Measurements from ENCODE around the gene SLC6A3.

SLC6A3 gene

DNA sequence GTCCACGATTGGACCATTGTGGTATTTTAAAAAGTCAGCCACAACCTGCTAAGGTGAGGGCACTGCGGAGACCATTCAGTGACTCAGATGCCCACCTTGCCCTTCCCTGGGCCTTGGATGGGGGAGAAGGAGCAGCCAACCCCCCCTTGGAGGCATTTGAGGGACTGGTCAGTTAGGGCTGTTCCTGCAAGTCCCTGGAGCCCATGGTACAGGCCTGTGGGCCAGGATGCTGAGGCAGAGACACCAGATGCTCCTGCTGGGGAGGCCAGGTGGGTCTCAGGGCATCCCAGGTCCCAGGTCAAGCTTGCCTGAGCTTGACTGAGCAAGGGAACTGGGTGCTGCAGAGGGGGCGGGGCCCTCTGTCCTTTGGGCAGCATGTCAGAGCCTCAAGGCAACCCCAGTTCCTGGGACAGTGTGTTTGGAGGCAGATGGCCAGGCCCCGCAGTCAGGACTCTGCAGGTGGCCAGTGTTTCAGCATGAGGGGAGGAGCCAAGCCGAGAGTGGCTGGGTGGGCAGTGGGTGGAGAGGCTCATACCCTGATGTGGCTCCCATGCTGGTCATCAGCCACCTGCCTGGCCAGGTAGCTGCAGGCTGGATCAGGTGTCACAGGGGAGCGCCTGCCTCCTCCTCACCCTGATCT, 27.5 kb downstream of the SLC6A3 start:
- Histone ChIP-seq H2BK12ac (ENCODE audit: low read length) (no peak overlapping the region), H3K18ac (ENCODE audit: low read length) (no peak overlapping the region), H3K4me1 (ENCODE audit: control insufficient read depth in 1 of 2, insufficient read depth in 2 of 2, low read length in 2 of 2) (no peaks in the 10 kb centered on the region), H3K9me3 (ENCODE audit: insufficient read depth, low read depth, low read length) (peaks cover 41% of the 10 kb centered on the region), H2BK5ac (ENCODE audit: low read depth, low read length, poor library complexity) (no peak overlapping the region), H3K23ac (ENCODE audit: low read length) (no peak overlapping the region), H3K4ac (ENCODE audit: low read depth, low read length) (no peak overlapping the region), H4K91ac (ENCODE audit: low read depth, low read length) (no peak overlapping the region), H3K4me3 (ENCODE audit: low read depth, low read length) (no peak overlapping the region), H4K12ac (ENCODE audit: low read depth, low read length) (no peak overlapping the region), H3K9ac (ENCODE audit: low read length) (no peak overlapping the region), H3K14ac (ENCODE audit: low read length) (no peak overlapping the region), H2BK120ac (ENCODE audit: insufficient read depth, low read length, poor library complexity) (no peak overlapping the region), H3K4me2 (ENCODE audit: low read length) (no peak overlapping the region), H3K27me3 (ENCODE audit: insufficient read depth, low read length) (no peaks in the 10 kb centered on the region), H4K8ac (ENCODE audit: low read depth, low read length) (no peak overlapping the region), H3K36me3 (ENCODE audit: control insufficient read depth in 1 of 2, insufficient read depth in 2 of 2, low read length in 2 of 2) (no peaks in the 10 kb centered on the region), H2AFZ (ENCODE audit: insufficient read depth, low read length, poor library complexity) (no peak overlapping the region), H3K79me1 (ENCODE audit: low read length) (no peaks in the 10 kb centered on the region), H3K27ac (ENCODE audit: low read depth, low read length) (no peak overlapping the region), H3K79me2 (ENCODE audit: control insufficient read depth, insufficient read depth, low read length, poor library complexity) (no peaks in the 10 kb centered on the region), H2AK5ac (ENCODE audit: low read length) (no peak overlapping the region)
- no peak for DNase-seq
- no CpG with 5 or more reads among the region's 6 CpGs for WGBS (ENCODE audit: extremely low coverage, insufficient coverage, insufficient read length)

DNA sequence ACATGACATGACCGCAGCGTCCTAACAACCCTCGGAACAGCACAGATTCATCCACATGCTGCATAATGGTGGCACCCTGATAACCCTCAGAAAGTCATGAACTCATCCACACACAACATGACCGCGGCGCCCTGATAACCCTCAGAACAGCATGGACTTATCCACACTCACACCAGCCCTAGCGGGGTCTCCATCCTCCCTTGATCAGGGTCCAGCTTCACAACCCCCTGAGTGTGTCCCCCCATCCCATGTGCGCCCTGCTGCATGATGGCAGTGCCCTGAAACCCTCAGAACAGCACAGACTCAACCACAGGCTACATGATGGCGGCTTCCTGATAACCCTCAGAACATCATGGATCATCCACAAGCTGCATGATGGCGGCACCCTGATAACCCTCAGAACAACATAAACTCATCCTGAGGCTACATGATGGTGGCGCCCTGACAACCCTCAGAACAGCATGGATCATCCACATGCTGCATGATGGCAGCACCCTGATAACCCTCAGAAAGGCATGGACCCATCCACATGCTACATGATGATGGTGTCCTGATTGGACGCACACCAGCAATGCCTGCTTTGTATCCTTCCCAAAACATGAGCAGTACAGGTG, 28.3 kb downstream of the SLC6A3 start:
- no peak overlapping the region for H3K18ac ChIP-seq (ENCODE audit: low read length)
- H2BK120ac ChIP-seq (ENCODE audit: insufficient read depth, low read length, poor library complexity): no peak overlapping the region
- no peak overlapping the region for H4K12ac ChIP-seq (ENCODE audit: low read depth, low read length)
- WGBS (ENCODE audit: extremely low coverage, insufficient coverage, insufficient read length): no CpG with 5 or more reads among the region's 12 CpGs
- H3K79me2 ChIP-seq (ENCODE audit: control insufficient read depth, insufficient read depth, low read length, poor library complexity): no peaks in the 10 kb centered on the region
- peaks cover 38% of the 10 kb centered on the region for H3K9me3 ChIP-seq (ENCODE audit: insufficient read depth, low read depth, low read length)
- H3K4me3 ChIP-seq (ENCODE audit: low read depth, low read length): peak overlapping the region; percentile 41
- H3K79me1 ChIP-seq (ENCODE audit: low read length): no peaks in the 10 kb centered on the region
- H3K36me3 ChIP-seq (ENCODE audit: control insufficient read depth in 1 of 2, insufficient read depth in 2 of 2, low read length in 2 of 2): no peaks in the 10 kb centered on the region
- H2BK5ac ChIP-seq (ENCODE audit: low read depth, low read length, poor library complexity): no peak overlapping the region
- no peak overlapping the region for H3K4ac ChIP-seq (ENCODE audit: low read depth, low read length)
- no peak overlapping the region for H3K14ac ChIP-seq (ENCODE audit: low read length)
- H3K4me2 ChIP-seq (ENCODE audit: low read length): no peak overlapping the region
- H4K8ac ChIP-seq (ENCODE audit: low read depth, low read length): no peak overlapping the region
- H2AK5ac ChIP-seq (ENCODE audit: low read length): no peak overlapping the region
- H4K91ac ChIP-seq (ENCODE audit: low read depth, low read length): no peak overlapping the region
- no peak overlapping the region for H2BK12ac ChIP-seq (ENCODE audit: low read length)
- H3K4me1 ChIP-seq (ENCODE audit: control insufficient read depth in 1 of 2, insufficient read depth in 2 of 2, low read length in 2 of 2): no peaks in the 10 kb centered on the region
- no peaks in the 10 kb centered on the region for H3K27me3 ChIP-seq (ENCODE audit: insufficient read depth, low read length)
- no peak overlapping the region for H2AFZ ChIP-seq (ENCODE audit: insufficient read depth, low read length, poor library complexity)
- H3K27ac ChIP-seq (ENCODE audit: low read depth, low read length): no peak overlapping the region
- H3K9ac ChIP-seq (ENCODE audit: low read length): no peak overlapping the region
- DNase-seq: peak in 1 of 2 donors; percentile 18
- no peak overlapping the region for H3K23ac ChIP-seq (ENCODE audit: low read length)

DNA sequence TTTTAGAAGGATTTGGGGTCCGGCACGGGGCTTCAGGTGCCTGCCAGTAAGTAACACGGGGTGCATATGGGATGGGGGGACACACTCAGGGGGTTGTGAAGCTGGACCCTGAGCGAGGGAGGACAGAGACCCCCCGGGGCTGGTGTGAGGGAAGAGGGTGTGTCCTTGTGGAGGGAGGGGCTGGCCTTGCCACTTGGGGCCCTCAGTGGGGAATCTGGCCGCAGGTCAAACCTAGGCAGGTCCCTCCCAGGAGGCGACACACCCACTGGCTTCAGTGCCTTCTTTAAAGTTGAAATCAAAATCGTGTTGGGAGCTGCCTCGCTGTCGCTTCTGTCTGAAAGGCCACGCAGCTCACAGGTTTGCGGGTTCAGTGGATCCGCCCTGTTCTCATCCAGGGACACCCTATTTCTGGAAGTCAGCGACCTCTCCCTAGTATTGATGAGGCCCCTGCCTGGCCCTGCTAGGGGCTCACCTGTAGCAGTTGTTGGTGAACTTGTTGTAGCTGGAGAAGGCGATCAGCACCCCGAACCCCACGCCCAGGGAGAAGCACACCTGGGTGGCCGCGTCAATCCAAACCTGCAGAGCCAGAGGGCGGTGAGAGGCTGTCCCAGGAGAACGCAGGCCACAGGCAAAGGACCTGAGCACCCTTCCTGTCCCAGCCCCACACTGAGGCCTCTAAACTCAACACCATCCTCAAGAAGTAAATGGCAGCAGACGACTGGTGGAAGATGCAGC, 29.4 kb downstream of the SLC6A3 start:
- H3K23ac ChIP-seq (ENCODE audit: low read length): no peak overlapping the region
- WGBS (ENCODE audit: extremely low coverage, insufficient coverage, insufficient read length): no CpG with 5 or more reads among the region's 22 CpGs
- H2BK12ac ChIP-seq (ENCODE audit: low read length): no peak overlapping the region
- no peak overlapping the region for H3K4me2 ChIP-seq (ENCODE audit: low read length)
- no peaks in the 10 kb centered on the region for H3K4me1 ChIP-seq (ENCODE audit: control insufficient read depth in 1 of 2, insufficient read depth in 2 of 2, low read length in 2 of 2)
- H3K27ac ChIP-seq (ENCODE audit: low read depth, low read length): no peak overlapping the region
- H2BK5ac ChIP-seq (ENCODE audit: low read depth, low read length, poor library complexity): no peak overlapping the region
- H4K91ac ChIP-seq (ENCODE audit: low read depth, low read length): no peak overlapping the region
- no peak overlapping the region for H3K9ac ChIP-seq (ENCODE audit: low read length)
- H3K9me3 ChIP-seq (ENCODE audit: insufficient read depth, low read depth, low read length): peaks cover 30% of the 10 kb centered on the region
- H3K4ac ChIP-seq (ENCODE audit: low read depth, low read length): no peak overlapping the region
- no peak overlapping the region for H2AFZ ChIP-seq (ENCODE audit: insufficient read depth, low read length, poor library complexity)
- no peak overlapping the region for H3K14ac ChIP-seq (ENCODE audit: low read length)
- no peak overlapping the region for H3K18ac ChIP-seq (ENCODE audit: low read length)
- no peak overlapping the region for H2BK120ac ChIP-seq (ENCODE audit: insufficient read depth, low read length, poor library complexity)
- no peak for DNase-seq
- H4K8ac ChIP-seq (ENCODE audit: low read depth, low read length): no peak overlapping the region
- no peak overlapping the region for H4K12ac ChIP-seq (ENCODE audit: low read depth, low read length)
- H3K79me1 ChIP-seq (ENCODE audit: low read length): no peaks in the 10 kb centered on the region
- no peak overlapping the region for H2AK5ac ChIP-seq (ENCODE audit: low read length)
- no peaks in the 10 kb centered on the region for H3K36me3 ChIP-seq (ENCODE audit: control insufficient read depth in 1 of 2, insufficient read depth in 2 of 2, low read length in 2 of 2)
- no peaks in the 10 kb centered on the region for H3K79me2 ChIP-seq (ENCODE audit: control insufficient read depth, insufficient read depth, low read length, poor library complexity)
- H3K4me3 ChIP-seq (ENCODE audit: low read depth, low read length): no peak overlapping the region
- no peaks in the 10 kb centered on the region for H3K27me3 ChIP-seq (ENCODE audit: insufficient read depth, low read length)

DNA sequence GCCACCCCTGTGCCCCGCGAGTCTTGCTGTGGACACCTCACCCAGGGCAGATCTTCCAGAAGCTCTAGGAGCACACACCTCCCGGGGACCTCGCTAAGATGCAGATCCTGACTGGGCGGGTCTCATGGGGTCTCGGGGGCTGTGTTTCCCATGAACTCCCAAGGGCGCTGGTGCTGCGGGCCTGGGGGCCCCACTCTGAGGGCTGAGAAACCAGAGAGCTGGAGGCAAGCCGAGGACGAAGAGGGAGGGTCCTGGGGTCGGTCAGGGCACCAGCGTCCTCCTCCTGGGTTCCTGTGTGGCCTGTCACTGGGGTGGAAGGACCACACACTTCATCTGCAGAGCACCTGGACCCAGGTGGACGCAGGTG, 30.2 kb downstream of the SLC6A3 start:
- H4K91ac ChIP-seq (ENCODE audit: low read depth, low read length): no peak overlapping the region
- H3K36me3 ChIP-seq (ENCODE audit: control insufficient read depth in 1 of 2, insufficient read depth in 2 of 2, low read length in 2 of 2): peaks cover 0 to 2% of the 10 kb centered on the region in 2 experiments
- H3K27ac ChIP-seq (ENCODE audit: low read depth, low read length): no peak overlapping the region
- no peak overlapping the region for H2AFZ ChIP-seq (ENCODE audit: insufficient read depth, low read length, poor library complexity)
- H3K4ac ChIP-seq (ENCODE audit: low read depth, low read length): no peak overlapping the region
- no peaks in the 10 kb centered on the region for H3K27me3 ChIP-seq (ENCODE audit: insufficient read depth, low read length)
- H2BK12ac ChIP-seq (ENCODE audit: low read length): no peak overlapping the region
- no peak overlapping the region for H3K4me2 ChIP-seq (ENCODE audit: low read length)
- H4K12ac ChIP-seq (ENCODE audit: low read depth, low read length): no peak overlapping the region
- no peak overlapping the region for H2BK5ac ChIP-seq (ENCODE audit: low read depth, low read length, poor library complexity)
- no peak overlapping the region for H3K23ac ChIP-seq (ENCODE audit: low read length)
- no CpG with 5 or more reads among the region's 13 CpGs for WGBS (ENCODE audit: extremely low coverage, insufficient coverage, insufficient read length)
- no peak overlapping the region for H3K4me3 ChIP-seq (ENCODE audit: low read depth, low read length)
- no peak overlapping the region for H3K9ac ChIP-seq (ENCODE audit: low read length)
- DNase-seq: no peak
- no peaks in the 10 kb centered on the region for H3K4me1 ChIP-seq (ENCODE audit: control insufficient read depth in 1 of 2, insufficient read depth in 2 of 2, low read length in 2 of 2)
- no peak overlapping the region for H3K18ac ChIP-seq (ENCODE audit: low read length)
- no peaks in the 10 kb centered on the region for H3K79me2 ChIP-seq (ENCODE audit: control insufficient read depth, insufficient read depth, low read length, poor library complexity)
- no peak overlapping the region for H3K14ac ChIP-seq (ENCODE audit: low read length)
- no peak overlapping the region for H2BK120ac ChIP-seq (ENCODE audit: insufficient read depth, low read length, poor library complexity)
- H3K9me3 ChIP-seq (ENCODE audit: insufficient read depth, low read depth, low read length): peaks cover 24% of the 10 kb centered on the region
- H4K8ac ChIP-seq (ENCODE audit: low read depth, low read length): no peak overlapping the region
- H2AK5ac ChIP-seq (ENCODE audit: low read length): no peak overlapping the region
- H3K79me1 ChIP-seq (ENCODE audit: low read length): no peaks in the 10 kb centered on the region
